K562 (cell line): ENCODE results near the gene BAHD1. TPM values are rescaled to one million over a fixed set of nuclear protein-coding genes. Genes with fewer than 3 reads are reported as not detected.

Experiments
- ATAC-seq: fragments of 200-7000 bp; cut with Tn5 transposase; 3 replicates; pipeline ENCODE4 v1.9.1; 2020; ENCODE audit warnings: moderate library complexity
- BruUV-seq: library from RNA; stranded (reverse); fragments of 400-500 nt; replicated peaks from 2 replicates; lab custom pipeline; 2021; lab: Mats Ljungman, UMichigan
- CTCF ChIA-PET: fragments of 300-600 bp; formaldehyde crosslinking; extraction: SDS; loops from one replicate; lab custom pipeline; 2021; ENCODE audit warnings: low intra/inter-chr PET ratio; lab: Yijun Ruan, JAX
- POLR2A ChIA-PET: fragments of 300-600, 350-650 bp; sonication (Branson Sonifier 250); formaldehyde crosslinking; extraction: SDS; loops from one replicate; lab custom pipeline; 2021; ENCODE audit warnings: antibody characterized with exemption, inconsistent platforms; lab: Yijun Ruan, JAX
- DNase-seq, 4 experiments: peaks; one replicate each; pipeline versions ENCODE4 v3.0.0 to v3.0.0-alpha.2; 2011 to 2018; ENCODE audit warnings: low spot score in 3 of 4, mixed read lengths in 3 of 4; ENCODE audit errors: extremely low read depth in 1 of 4
- FAIRE-seq: peaks from 2 replicates; lab custom pipeline; 2011; peaks lifted over from hg19 to GRCh38; lab: Jason Lieb, UNC
- H2AFZ ChIP-seq: 2 replicates; pipeline ENCODE4 v1.6.0; 2011; ENCODE audit warnings: low read depth, low read length, control low read depth, inconsistent platforms
- H3K27ac ChIP-seq: fragments of 200-600 bp; 3 replicates; pipeline ENCODE4 v1.8.0; 2011; ENCODE audit warnings: low read depth, mild to moderate bottlenecking, control low read depth, inconsistent platforms, low read length, moderate library complexity, mixed read lengths; ENCODE audit errors: extremely low read depth
- H3K27me3 ChIP-seq, 2 experiments: fragments of 300-600 bp in 1 of 2; 2 replicates in 1 of 2; 3 replicates in 1 of 2; pipeline versions ENCODE4 v1.6.0 to v1.8.0; 2011; ENCODE audit warnings: inconsistent platforms in 2 of 2, low read length in 2 of 2, mild to moderate bottlenecking in 1 of 2, mixed read lengths in 1 of 2, moderate library complexity in 1 of 2; ENCODE audit not compliant: control insufficient read depth in 2 of 2, insufficient read depth in 2 of 2
- H3K36me3 ChIP-seq: fragments of 300-600 bp; 3 replicates; pipeline ENCODE4 v1.8.0; 2011; ENCODE audit warnings: mild to moderate bottlenecking, low read length, inconsistent platforms; ENCODE audit not compliant: control insufficient read depth, insufficient read depth
- H3K4me1 ChIP-seq, 2 experiments: fragments of 200-600 bp in 1 of 2; replicated peaks in 1 of 2; 2 replicates in 1 of 2; 3 replicates in 1 of 2; pipeline versions ENCODE4 v1.5.1 to v1.8.0; 2011; ENCODE audit warnings: inconsistent platforms in 2 of 2, low read length in 2 of 2, mild to moderate bottlenecking in 1 of 2, mixed read lengths in 1 of 2, moderate library complexity in 1 of 2; ENCODE audit not compliant: control insufficient read depth in 2 of 2, insufficient read depth in 2 of 2
- H3K4me2 ChIP-seq: 2 replicates; pipeline ENCODE4 v1.6.1; 2011; ENCODE audit warnings: low read length, control low read depth, inconsistent platforms, mixed read lengths; ENCODE audit not compliant: insufficient read depth
- H3K4me3 ChIP-seq: fragments of 200-600 bp; sonication (generic), shearing (Covaris generic); 2 replicates; pipeline ENCODE4 v1.5.1; 2016; ENCODE audit warnings: control low read depth, inconsistent platforms
- H3K79me2 ChIP-seq: fragments of 200-600 bp; 3 replicates; pipeline ENCODE4 v1.8.0; 2011; ENCODE audit warnings: low read length, inconsistent platforms; ENCODE audit not compliant: control insufficient read depth, insufficient read depth
- H3K9ac ChIP-seq, 2 experiments: 2 replicates each; pipeline versions ENCODE4 v1.6.0 to v1.6.1; 2011; ENCODE audit warnings: low read depth in 2 of 2, low read length in 2 of 2, control low read depth in 1 of 2, inconsistent platforms in 1 of 2, mild to moderate bottlenecking in 1 of 2, mixed read lengths in 1 of 2; ENCODE audit not compliant: insufficient read depth in 1 of 2
- H3K9me1 ChIP-seq: one replicate; pipeline ENCODE4 v1.6.0; 2011; ENCODE audit warnings: inconsistent platforms, mild to moderate bottlenecking, low read length, moderate library complexity; ENCODE audit not compliant: control insufficient read depth, insufficient read depth
- H3K9me3 ChIP-seq: replicated peaks from 2 replicates; pipeline ENCODE4 v1.5.1; 2011; ENCODE audit warnings: low read depth, low read length, inconsistent platforms; ENCODE audit not compliant: control insufficient read depth, insufficient read depth
- H4K20me1 ChIP-seq: replicated peaks from 2 replicates; pipeline ENCODE4 v1.6.1; 2011; ENCODE audit warnings: low read length, inconsistent platforms, mixed read lengths; ENCODE audit not compliant: control insufficient read depth, insufficient read depth
- E2F3 ChIP-seq: fragments of 250-450 bp; sonication (Bioruptor Pico); IDR thresholded peaks from 2 replicates; pipeline ENCODE4 v1.4.0; 2020; ENCODE audit warnings: mild to moderate bottlenecking
- MEIS2 ChIP-seq: fragments of 450-650 bp; IDR thresholded peaks from 2 replicates; pipeline ENCODE4 v1.6.1; 2014; ENCODE audit warnings: mild to moderate bottlenecking; ENCODE audit not compliant: partially characterized antibody
- PHB2 ChIP-seq: fragments of 450-650 bp; IDR thresholded peaks from 2 replicates; pipeline ENCODE4 v1.6.1; 2017; ENCODE audit warnings: low read depth
- WGBS: fragments of 100-300 bp; shearing (Covaris generic); methylation state at CpG from one replicate; pipeline ENCODE4 v1.1.6; 2016; ENCODE audit warnings: low coverage, mixed read lengths; ENCODE audit not compliant: insufficient coverage; ENCODE audit errors: missing lambda C conversion rate; 5-methylcytosine and 5-hydroxymethylcytosine counted together
- in situ Hi-C: fragments of 300-500 bp; cut with MboI; formaldehyde crosslinking; loops from 4 replicates; pipeline ENCODE4 v1.15.0; 2018; ENCODE audit warnings: inconsistent platforms, mixed read lengths
- intact Hi-C: fragments of 100-400 bp; cut with micrococcal nuclease; formaldehyde crosslinking; loops from 2 replicates; pipeline ENCODE4 v1.14.2; 2022
- polyA plus RNA-seq, 8 experiments: library from polyadenylated mRNA; depleted of rRNA in 4 of 8; stranded (reverse) in 5 of 8; unstranded in 3 of 8; fragments of >200 nt; fragmentation: Nextera tagmentation in 2 of 8; fragmentation: Illumina TruSeq in 1 of 8; extraction: Ambion mirVana in 2 of 8; extraction: Trizol in 1 of 8; gene quantifications; 2 replicates each; pipeline versions ENCODE4 v1.2.1 to v1.2.3, GENCODE V29; 2011 to 2014; ENCODE audit warnings: inconsistent platforms in 1 of 8, missing spikeins in 1 of 8
- total RNA-seq, 7 experiments: library from RNA; depleted of rRNA in 6 of 7; stranded (reverse); fragments of >200 nt in 6 of 7; fragmentation: Illumina TruSeq in 2 of 7; extraction: Trizol in 2 of 7; gene quantifications; 2 replicates each; pipeline versions ENCODE4 v1.2.1 to v1.2.3, GENCODE V29; 2011 to 2021; ENCODE audit warnings: low replicate concordance in 1 of 7
- TF ChIP-seq, protein P1 (sequence below): fragments of 450-650 bp; formaldehyde crosslinking; IDR thresholded peaks from 2 replicates; pipeline ENCODE4 v1.4.0; 2020; ENCODE audit warnings: mild to moderate bottlenecking, mixed read lengths

Gene BAHD1
- total and polyA plus RNA-seq, 9 of the 15 experiments (the other 6 are each of a cell fraction or from before 2014, with no cell fraction given) = 0.55 to 38.5 (median 11.5) TPM

DNA sequence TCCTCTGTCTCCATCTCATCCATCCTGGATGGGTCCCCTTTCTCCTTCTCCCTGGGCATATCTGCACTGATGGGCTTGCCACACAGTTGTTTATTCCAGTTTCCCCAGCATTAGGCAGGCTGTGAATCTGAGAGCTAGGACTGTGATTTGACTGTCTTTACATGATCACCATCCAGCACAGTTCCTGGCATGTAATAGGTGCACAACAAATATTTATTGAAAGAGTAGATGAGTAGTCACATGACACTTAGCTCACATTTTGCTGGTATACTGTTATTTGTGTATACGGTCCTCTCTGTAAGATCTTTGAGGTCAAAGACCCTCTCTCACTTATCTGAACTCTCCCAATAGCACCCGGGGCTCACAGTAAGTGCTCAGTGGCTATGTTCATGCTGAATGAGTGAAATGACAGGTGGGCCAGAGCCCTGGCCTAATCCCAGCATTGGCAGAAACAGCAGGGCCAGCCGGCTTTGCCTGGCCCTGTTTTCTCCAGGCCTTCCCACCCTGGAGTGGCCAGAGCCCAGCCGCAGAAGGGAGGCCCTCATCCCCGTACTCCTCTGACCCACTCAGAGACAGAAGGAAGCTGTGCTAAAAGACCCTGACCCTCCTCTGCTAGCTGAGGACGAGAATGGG, 16.2 kb upstream of the BAHD1 start:
- ATAC-seq = no peak
- no peaks in the 10 kb centered on the region for H4K20me1 ChIP-seq
- DNase-seq = no peak
- intact Hi-C loops (loop anchor here (5.0 kb wide), 2 partner anchors 67 to 102 kb away; partner anchors contain the start of genes DISP2 and INAFM2), in situ Hi-C loops (loop anchor here (5.0 to 10.0 kb wide), 3 partner anchors 77 to 370 kb away; no protein-coding TSS in a partner anchor)
- H3K4me2 ChIP-seq = no peak overlapping the region
- POLR2A ChIA-PET = interaction anchor here (1.1 to 3.7 kb wide), 4 partner anchors 11 to 71 kb away, joined by 3 to 16 read pairs (median 3); no protein-coding TSS in a partner anchor
- 64% methylated on average over 6 of the region's 6 CpGs for WGBS
- no peak overlapping the region for H2AFZ ChIP-seq
- no TSS peak for BruUV-seq
- H3K27me3 ChIP-seq = no peaks in the 10 kb centered on the region
- no peak for TF ChIP-seq PHB2
- TF ChIP-seq E2F3 (CRISPR knock-in tag) = no peak
- TF ChIP-seq, protein P1, sequence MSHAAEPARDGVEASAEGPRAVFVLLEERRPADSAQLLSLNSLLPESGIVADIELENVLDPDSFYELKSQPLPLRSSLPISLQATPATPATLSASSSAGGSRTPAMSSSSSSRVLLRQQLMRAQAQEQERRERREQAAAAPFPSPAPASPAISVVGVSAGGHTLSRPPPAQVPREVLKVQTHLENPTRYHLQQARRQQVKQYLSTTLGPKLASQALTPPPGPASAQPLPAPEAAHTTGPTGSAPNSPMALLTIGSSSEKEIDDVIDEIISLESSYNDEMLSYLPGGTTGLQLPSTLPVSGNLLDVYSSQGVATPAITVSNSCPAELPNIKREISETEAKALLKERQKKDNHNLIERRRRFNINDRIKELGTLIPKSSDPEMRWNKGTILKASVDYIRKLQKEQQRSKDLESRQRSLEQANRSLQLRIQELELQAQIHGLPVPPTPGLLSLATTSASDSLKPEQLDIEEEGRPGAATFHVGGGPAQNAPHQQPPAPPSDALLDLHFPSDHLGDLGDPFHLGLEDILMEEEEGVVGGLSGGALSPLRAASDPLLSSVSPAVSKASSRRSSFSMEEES (CRISPR knock-in tag) = peak; percentile 75
- TF ChIP-seq MEIS2 = no peak
- CTCF ChIA-PET = no interaction called here
- no peaks in the 10 kb centered on the region for H3K36me3 ChIP-seq
- H3K4me1 ChIP-seq = peaks cover 14 to 41% of the 10 kb centered on the region in 2 experiments; a peak in 4 of 5 replicates
- FAIRE-seq = no peak
- H3K27ac ChIP-seq = no peak overlapping the region
- no peaks in the 10 kb centered on the region for H3K9me3 ChIP-seq
- no peaks in the 10 kb centered on the region for H3K9me1 ChIP-seq
- H3K79me2 ChIP-seq = no peaks in the 10 kb centered on the region
- no peak overlapping the region for H3K9ac ChIP-seq
- no peak overlapping the region for H3K4me3 ChIP-seq
